Stimulated activated CD4-positive, alpha-beta T cell treated with anti-CD3 and anti-CD28 coated beads, Interleukin-15, amount 100 ng/mL, for 24 hours (primary cell): ENCODE results near the gene NBEAL2.

Experiments used
- DNase-seq: peaks from one replicate; pipeline ENCODE4 v3.0.0-alpha.2; 2020

The NBEAL2 gene

DNA sequence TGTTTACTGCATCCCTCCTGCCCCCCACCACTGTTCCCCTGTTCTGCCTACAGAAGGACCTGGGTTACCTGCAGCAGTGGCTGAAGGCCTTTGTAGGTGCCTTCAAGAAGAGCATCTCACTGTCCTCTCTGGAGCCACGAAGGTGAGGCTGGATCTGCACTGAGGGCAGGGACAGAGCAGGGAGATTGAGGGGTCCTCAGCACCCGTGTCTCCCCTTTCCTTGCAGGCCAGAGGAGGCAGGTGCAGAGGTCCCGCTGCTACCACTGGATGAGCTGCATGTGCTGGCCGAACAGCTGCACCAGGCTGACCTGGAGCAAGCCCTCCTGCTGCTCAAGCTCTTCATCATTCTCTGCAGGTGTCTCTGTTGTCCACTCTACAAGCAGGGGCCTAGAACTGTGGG is 9.2 kb downstream of the NBEAL2 start:
- DNase-seq, result no peak

DNA sequence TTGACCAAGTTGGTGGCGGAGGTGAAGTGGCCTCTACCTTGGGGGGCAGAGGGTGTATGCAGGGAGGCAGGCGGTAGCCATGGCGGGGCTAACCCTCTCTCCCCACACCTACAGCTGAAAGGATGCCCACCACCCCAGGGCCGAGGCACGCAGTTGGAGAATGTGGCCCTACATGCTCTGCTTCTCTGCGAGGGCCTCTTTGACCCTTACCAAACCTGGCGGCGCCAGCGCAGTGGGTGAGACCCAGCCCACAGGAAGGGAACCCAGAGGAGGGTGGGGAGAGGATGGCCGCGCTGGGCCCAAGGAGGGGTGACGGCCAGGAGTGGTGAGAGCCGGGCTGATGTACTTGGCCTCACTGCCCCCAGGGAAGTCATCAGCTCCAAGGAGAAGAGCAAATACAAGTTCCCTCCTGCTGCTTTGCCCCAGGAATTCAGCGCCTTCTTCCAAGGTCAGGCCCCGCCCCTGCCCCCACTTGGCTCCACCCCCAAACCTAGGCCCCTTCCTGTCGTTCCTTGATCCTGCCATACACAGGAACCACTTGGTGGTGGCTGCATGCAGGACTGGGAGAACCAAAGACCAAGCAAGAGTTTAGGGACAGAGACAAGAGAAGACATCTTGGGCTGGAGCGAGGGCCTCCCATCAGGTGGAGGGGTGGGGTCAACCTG is 9.8 kb downstream of the NBEAL2 start:
- no peak for DNase-seq

DNA sequence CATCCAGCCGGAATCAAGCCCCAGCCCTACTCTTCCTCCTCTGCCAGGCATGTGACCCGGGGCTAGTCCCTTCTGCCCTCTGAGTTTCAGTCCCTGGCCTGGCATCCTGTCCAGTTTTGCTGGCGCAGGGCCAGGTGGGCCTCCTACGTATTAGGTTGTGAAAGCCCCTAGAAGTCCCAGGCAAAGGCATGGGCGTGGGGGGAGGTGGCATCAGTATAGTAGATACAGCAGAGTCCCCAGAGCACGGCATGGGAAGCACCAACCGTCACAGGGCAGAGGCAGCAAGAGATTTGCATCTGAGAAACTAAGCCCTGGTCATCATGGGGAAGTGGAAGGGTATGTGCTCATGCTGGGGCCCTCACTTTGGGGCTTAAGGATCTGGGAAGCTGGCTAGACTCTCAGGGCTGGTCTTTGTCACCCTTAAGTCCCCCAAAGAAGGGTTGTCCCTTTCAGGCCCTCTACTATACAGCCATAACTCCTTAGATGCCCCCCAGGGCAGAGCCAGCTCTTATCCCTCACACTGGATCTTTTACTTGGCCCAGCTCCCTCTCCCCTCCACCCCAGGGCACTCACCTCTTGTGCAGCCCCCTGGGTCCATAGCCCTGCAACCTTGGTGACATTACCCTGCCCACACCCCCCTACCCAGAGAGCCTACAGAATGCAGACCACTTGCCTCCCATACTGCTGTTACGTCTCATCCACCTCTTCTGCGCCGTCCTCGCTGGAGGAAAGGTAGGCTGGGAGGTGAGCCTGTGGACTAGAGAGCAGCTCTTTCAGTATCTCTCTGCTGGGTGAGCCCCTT is 11.3 kb downstream of the NBEAL2 start:
- DNase-seq, result no peak

DNA sequence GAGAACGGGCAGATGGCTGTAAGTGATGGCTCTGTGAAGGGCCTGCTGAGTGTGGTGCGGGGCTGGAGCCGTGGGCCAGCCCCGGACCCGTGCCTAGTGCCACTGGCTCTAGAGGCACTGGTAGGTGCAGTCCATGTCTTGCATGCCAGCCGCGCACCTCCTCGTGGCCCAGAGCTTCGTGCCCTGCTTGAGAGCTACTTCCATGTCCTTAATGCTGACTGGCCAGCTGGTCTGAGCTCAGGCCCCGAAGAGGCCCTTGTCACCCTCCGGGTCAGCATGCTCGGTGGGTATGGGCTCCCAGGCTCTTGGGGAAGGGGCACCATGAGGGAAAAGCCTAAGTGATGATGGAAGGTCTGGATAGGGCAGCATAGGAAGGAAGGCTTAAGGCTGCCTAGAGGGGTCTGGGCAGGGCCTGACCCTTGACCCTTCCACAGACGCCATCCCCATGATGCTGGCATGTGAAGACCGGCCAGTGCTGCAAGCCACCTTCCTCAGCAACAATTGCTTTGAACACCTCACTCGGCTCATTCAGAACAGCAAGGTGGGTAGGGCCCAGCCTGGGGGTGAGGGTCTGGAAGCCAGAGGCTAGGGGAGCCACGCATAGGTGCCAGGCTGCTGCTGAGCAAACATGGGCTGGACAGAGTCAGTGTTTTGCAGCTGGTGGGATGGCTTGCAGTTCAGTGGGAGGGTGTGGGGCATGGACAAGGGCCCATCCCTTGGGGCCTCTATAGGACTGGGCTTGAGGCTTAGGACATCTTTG is 12.1 kb downstream of the NBEAL2 start:
- DNase-seq, result no peak

DNA sequence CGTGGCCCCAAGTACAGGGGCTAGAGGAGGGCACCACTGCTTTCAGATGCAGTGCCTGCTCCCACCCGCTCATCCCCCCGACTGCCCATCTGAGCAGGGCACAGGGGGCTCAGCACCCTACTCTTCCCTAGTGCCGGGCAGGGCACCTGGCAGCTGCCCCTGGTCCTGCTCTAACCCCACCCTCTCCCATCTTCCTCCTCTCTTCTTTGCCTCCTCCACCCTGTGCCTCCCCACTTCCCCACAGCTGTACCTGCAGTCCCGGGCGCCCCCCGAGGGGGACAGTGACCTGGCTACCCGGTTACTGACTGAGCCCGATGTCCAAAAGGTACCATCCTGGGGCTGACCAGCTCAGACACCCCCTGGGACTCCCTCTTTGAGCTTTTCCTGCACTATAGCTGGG is 12.8 kb downstream of the NBEAL2 start:
- DNase-seq, result no peak

DNA sequence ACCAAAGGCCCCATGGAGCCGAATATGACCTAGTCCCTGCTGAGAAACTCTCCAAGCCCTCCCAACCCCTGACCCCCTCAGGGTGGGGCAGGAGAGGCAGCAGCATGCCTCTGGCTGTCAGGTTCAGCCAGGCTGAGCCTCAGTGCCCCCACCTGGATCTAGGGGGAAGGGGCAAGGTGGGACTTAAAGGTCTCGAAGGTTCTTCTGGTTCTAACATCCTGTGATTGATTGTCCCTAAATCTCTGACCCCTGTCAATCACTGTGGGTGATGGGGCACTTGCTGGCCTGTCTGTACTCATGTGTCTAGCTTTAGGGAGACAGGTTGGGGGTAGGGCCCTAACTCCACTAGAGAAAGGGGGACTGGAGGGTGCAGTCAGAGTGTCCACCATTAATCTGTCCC is 13.8 kb downstream of the NBEAL2 start:
- no peak for DNase-seq

DNA sequence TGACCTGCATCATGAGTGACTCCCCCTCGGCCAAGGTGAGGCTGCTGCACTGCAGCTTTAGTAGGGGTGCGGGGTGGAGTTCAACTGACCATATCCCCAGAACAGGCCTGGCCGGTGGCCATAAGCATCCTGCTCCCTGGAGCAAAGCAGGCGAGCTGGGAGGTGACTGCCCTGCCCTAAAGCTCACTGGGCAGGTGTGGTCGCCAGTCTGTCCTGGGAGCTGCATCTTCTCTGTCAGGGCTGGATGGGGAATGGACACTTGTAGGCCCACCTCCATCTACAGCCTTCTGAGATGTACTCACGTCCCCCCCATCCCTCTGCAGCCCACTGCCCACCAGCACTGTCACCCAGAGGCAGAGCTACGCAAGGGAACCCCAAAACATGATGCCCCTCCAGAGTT is 14.5 kb downstream of the NBEAL2 start:
- no peak for DNase-seq

DNA sequence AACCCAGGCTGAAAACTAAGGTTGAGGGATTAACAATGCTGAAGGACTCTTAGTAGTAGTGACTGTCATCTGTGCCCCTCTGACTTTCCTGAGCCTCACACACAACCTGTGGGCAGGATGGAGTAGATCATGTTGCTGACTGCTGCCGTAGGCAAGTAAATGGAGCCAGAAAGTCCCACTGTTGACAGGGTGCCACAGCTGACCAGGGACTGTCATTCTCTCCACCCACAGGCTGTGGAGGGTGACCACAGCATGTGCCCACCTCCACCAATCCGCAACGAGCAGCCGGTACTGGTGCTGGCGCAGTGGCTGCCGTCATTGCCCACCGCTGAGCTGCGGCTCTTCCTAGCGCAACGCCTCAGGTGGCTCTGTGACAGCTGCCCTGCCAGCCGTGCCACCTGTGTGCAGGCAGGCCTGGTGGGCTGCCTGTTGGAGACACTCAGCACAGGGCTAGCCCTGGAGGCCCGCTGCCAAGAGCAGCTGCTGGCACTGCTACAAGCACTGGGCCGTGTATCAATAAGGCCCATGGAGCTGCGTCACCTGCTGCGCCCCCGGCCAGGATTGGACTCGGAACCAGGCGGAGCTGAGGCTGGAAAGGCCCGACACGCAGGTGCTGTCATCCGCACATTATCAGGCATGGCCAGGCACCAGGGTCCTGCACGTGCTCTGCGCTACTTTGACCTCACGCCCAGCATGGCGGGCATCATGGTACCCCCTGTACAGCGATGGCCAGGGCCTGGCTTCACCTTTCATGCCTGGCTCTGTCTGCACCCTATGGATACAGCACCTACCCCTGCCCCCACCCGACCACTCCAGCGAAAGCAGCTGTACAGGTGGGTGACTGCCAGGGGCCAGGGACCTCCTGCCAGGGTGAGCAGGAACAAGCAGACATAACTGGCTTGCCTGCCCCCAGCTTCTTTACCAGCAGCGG is 15.6 kb downstream of the NBEAL2 start:
- DNase-seq, result no peak

DNA sequence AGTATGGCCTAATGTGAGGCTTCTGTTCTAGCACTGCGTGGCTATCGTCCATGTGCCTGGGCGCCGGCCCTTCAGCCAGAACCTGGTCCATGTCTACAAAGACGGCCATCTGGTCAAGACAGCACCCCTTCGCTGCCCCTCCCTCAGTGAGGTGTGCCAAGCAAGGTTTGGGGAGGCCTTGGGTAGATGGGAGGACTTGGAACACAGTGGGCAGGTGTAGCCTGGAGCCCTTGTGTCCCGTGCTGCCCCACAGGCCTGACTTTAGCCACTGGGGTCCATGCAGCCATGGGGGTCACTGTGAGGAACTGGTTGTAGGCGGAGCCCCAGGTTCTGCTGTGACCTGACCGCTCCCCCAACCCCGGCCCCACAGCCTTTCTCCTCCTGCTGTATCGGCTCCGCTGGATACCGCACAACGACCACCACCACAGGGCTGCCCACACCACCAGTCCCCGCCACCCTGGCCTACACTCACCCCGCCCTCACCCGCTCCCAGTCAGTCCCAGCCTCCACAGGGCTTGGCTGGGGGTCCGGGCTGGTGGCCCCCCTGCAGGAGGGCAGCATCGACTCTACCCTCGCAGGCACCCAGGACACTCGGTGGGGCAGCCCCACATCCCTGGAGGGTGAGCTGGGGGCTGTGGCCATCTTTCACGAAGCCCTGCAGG is 16.6 kb downstream of the NBEAL2 start:
- no peak for DNase-seq

DNA sequence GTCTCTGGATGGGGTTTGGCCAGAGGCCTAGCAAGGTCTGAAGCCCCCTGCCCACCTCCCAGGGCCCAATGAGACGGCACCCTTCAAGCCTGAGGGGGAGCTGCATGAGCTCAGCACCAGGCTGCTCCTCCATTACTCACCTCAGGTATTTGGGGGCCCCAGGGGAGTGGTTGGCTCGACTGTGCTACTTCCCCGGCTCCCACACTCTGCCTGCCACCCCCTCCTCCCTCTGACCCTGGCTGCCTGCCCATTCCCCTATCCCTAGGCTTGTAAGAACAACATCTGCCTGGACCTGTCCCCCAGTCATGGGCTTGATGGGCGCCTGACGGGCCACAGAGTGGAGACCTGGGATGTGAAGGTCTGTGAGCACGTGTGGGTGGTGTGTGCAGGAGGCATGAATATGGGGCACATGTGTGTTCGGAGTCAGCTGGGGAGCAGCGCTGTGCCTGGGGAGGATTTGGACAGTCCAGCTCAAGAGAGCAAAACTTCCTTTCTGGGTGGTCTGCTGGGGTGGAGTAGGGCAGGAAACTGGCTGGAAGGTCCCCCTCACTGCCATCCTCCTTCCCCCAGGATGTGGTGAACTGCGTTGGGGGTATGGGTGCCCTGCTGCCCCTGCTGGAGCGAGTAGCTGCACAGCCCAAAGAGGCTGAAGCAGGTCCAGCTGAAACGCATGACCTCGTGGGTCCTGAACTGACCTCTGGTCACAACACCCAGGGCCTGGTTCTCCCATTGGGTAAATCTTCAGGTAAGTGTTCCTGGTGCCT is 17.4 kb downstream of the NBEAL2 start:
- DNase-seq, result no peak

DNA sequence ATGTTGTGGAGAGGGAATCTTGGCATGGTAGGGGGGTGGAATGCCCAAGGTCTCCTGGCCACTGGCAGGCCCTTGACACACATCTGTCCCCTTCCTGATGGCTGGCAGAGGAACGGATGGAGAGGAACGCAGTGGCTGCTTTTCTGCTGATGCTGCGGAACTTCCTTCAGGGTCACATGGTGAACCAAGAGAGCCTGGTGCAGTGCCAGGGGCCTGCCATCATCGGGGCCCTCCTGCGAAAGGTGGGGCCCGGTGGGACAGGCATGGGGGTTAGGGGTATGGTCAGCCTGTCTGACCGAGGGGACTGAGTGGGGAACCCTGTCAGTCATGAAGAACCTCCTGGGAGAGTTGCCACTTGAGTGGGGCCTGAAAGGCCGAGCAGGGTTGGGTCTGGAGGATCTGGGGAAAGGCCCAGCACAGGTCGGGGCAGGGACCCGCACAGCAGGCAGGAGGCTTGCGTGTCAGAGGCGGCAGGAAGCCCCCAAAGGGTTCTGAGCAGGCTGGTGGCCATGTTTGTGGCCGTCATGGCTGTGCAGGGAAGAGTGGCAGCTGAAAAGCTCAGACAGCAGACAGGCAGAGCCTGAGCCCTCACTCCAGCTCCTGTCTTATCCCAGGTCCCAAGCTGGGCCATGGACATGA is 18.1 kb downstream of the NBEAL2 start:
- no peak for DNase-seq

DNA sequence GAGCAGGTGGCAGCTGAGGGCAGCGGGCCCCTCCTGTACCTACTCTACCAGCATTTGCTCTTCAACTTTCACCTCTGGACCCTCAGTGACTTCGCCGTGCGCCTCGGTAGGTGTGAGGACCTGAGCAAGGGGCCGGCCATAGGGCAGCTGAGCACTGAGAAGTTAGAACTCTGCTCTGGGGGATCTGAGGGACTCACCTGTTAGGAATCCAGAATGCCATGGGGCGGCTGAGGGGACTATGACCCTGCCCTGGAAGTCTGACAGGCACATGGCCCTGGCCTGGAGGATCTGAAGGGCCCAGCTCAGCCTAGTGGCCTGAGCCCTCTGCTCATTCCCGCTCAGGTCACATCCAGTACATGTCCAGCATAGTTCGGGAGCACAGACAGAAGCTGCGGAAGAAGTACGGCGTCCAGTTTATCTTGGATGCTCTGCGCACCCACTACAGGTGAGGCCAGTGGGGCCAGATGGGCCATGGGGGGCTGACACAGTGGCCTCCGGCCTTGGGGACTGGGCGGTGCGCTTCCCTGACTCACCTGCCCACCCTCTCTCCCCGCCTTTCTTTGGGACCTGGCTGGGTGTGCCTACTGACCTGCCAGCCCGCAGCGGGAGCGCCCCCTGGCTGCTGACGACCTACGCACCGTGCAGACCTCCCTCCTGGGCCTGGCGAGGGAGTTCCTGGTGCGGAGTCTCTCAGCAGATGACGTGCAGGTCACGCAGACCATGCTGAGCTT is 18.8 kb downstream of the NBEAL2 start:
- peak; percentile 80 for DNase-seq

DNA sequence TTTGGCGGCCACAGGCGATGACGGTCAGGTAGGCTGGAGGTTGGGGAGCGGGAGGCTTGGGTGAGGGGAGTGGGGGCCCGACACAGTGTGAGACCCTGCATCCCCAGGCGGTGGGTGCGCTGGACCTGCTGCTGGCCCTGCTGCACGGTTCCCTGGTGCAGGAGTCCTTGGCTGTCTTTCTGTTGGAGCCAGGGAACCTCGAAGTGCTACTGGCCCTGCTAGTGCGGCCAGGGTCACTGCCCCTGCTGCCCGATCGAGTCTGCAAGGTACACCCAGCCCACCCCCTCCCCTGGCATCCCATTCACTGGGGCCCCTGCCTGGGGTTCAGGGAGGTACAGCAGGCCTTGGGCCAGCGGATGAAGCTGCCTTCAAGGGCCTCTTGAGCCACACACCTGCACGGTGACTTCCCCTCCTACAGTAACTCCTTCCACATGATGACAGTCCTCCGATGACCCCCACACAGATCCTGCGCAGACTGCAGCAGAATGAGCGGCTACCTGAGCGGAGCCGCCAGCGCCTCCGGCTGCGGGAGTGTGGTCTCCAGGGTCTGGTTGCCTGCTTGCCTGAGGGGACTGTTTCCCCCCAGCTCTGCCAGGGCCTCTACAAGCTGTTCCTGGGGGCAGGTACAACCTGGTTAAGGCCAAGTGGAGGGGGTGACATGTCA is 19.5 kb downstream of the NBEAL2 start:
- no peak for DNase-seq

DNA sequence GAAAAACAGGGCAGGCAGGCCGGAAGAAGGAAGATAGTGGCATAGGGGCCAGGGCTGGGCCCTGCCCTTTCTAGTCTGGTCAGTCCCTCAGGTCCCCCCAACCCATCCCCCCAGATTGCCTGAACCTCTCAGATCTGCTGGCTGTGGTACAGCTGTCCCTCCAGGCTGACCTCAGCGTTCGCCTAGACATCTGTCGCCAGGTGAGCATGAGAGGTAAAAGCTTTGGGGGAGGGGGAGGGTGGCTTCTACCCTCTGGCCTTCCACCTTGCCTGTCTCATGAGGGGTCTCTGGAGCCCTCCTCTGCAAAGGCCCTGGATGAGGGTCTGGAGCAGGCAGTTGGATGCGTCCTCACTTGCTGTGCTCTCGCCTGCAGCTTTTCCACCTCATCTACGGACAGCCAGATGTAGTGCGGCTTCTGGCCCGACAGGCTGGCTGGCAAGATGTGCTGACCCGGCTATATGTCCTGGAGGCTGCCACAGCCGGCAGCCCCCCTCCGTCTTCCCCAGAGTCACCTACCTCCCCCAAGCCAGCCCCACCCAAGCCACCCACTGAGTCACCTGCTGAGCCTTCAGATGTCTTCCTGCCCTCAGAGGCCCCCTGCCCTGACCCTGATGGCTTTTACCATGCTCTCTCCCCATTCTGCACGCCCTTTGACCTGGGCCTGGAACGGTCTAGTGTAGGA is 20.2 kb downstream of the NBEAL2 start:
- DNase-seq, result no peak

DNA sequence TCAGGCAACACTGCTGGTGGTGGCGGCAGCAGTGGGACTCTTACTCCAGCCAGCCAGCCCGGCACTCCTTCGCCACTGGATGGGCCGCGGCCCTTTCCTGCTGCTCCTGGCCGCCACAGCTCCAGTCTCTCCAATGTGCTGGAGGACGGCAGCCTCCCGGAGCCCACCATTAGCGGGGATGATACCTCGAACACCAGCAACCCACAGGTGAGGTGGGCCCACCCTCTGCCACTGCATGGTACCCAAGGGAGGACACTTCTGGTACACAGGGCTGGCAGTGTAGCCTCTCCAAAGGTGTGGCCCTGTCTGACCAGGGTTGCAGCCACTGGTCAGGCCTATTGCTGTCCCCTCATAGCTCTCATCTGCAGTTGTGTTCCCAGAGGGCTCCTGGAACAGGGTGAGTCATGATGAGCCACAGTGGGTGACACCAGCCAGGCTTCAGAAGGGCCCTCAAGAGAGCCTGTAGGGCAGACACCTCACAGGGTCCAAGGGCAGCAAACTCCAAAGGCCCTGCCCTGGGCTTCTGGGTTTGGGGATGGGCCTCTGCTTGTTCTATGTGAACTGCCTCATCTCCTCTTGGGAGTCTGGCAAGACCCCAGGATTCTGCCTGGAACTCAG is 20.8 kb downstream of the NBEAL2 start:
- no peak for DNase-seq

DNA sequence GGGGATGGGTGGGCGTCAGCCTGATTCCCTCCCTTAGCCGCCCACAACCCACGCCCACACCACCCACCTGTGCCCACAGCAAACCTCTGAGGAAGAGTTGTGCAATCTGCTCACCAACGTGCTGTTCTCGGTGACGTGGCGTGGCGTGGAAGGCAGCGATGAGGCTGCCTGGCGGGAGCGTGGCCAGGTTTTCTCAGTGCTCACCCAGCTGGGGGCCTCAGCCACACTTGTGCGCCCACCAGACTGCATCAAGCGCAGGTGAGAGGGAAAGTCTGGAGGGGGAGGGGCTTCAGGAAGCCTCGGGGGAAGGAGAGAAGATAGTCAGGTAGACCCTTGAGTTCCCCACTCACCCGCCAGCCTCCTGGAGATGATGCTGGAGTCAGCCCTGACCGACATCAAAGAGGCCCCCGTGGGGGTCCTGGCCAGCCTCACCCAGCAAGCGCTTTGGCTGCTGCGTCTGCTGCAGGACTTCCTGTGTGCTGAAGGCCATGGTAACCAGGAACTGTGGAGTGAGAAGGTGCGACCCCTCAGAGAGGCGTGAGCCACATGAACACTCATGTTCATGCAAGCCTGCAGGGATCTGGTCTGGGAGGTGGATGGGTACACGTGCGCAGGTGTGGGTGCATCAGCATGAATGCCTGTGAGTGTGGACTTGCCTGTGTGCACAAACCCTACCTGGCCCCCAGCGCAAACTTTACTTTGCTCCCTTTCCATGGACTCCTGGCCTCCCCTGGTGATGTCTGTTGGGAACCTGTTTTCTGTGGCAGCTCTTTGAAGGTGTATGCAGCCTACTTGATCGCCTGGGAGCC is 21.7 kb downstream of the NBEAL2 start:
- DNase-seq, result no peak

DNA sequence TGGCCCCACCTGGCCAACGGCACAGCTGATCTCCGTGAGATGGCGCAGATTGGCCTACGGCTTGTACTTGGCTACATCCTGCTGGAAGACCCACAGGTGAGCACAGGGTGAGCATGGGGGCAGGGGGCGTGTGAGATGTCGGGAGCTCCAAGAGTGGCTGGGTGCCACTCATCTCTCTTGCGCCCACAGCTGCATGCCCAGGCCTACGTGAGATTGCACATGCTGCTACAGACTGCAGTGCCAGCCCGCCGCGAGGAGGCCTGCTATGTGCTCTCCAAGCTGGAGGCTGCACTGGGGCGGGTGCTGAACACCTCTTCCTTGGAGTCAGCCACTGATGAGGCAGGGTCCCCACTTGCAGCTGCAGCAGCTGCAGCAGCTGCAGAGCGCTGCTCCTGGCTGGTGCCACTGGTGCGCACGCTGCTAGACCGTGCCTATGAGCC is 22.3 kb downstream of the NBEAL2 start:
- DNase-seq, result no peak
